Astrocyte of the spinal cord (primary cell): ENCODE results near the gene SPTSSB.

Source experiments
- DNase-seq: peaks from one replicate; pipeline ENCODE4 v3.0.0; 2011; ENCODE audit warnings: low read depth, low spot score
- H3K4me3 ChIP-seq: 2 replicates; pipeline ENCODE4 v1.5.1; 2011; ENCODE audit warnings: low read depth, mild to moderate bottlenecking, low read length, moderate library complexity
- CTCF ChIP-seq: IDR thresholded peaks from 2 replicates; pipeline ENCODE4 v1.5.1; 2012; ENCODE audit warnings: low read depth, mild to moderate bottlenecking, low read length, inconsistent platforms
- in situ Hi-C: cut with HindIII; loops from 2 replicates; pipeline ENCODE4 v1.10.0; 2017; ENCODE audit warnings: low sequenced_read_pairs

Gene SPTSSB

GRCh38 chr3:161350916-161351315, 20.4 kb downstream of the SPTSSB start:
- in situ Hi-C loops, result no loop called here
- H3K4me3 ChIP-seq, result no peak overlapping the region
- TF ChIP-seq CTCF, result no peak
- DNase-seq, result no peak

- peak; percentile 91 for DNase-seq
- no peak for TF ChIP-seq CTCF
- in situ Hi-C loops, result no loop called here
- no peak overlapping the region for H3K4me3 ChIP-seq
Measured at GRCh38 chr3:161349529-161350312, 21.6 kb downstream of the SPTSSB start.

GRCh38 chr3:161348796-161349400, 22.4 kb downstream of the SPTSSB start:
- H3K4me3 ChIP-seq, result no peak overlapping the region
- TF ChIP-seq CTCF, result no peak
- DNase-seq, result peak; percentile 35
- in situ Hi-C loops, result no loop called here

GRCh38 chr3:161347726-161348125, 23.6 kb downstream of the SPTSSB start:
- in situ Hi-C loops, result no loop called here
- DNase-seq, result no peak
- H3K4me3 ChIP-seq, result no peak overlapping the region
- no peak for TF ChIP-seq CTCF

GRCh38 chr3:161345023-161345422, 26.3 kb downstream of the SPTSSB start:
- no peak for TF ChIP-seq CTCF
- no peak for DNase-seq
- in situ Hi-C loops, result no loop called here
- H3K4me3 ChIP-seq, result no peak overlapping the region

GRCh38 chr3:161343986-161344385, 27.3 kb downstream of the SPTSSB start:
- no peak overlapping the region for H3K4me3 ChIP-seq
- peak; percentile 40 for DNase-seq
- TF ChIP-seq CTCF, result no peak
- in situ Hi-C loops, result no loop called here
